ENCODE results near the gene SMAD3. TPM values are rescaled to one million over a fixed set of nuclear protein-coding genes. Genes with fewer than 3 reads are reported as not detected.

The SMAD3 gene
- polyA plus RNA-seq, 2 donors, result 24.8 to 51.5 TPM

- Histone ChIP-seq H3K27me3 (ENCODE audit: control insufficient read depth in 1 of 2, insufficient read depth in 2 of 2, low read length in 2 of 2) (no peaks in the 10 kb centered on the region), H3K9me3 (ENCODE audit: control insufficient read depth in 2 of 2, insufficient read depth in 1 of 2, low read depth in 1 of 2, low read length in 1 of 2) (no peaks in the 10 kb centered on the region), H3K36me3 (ENCODE audit: control insufficient read depth in 2 of 2, insufficient read depth in 2 of 2, low read length in 1 of 2) (no peaks in the 10 kb centered on the region), H3K4me3 (ENCODE audit: low read depth in 1 of 2, low read length in 2 of 2) (no peak overlapping the region), H3K27ac (ENCODE audit: low read depth in 2 of 2, low read length in 1 of 2) (peak overlapping the region; percentile 32 to 69), H3K4me1 (ENCODE audit: control insufficient read depth in 2 of 2, insufficient read depth in 2 of 2, low read length in 1 of 2) (peaks cover 9 to 30% of the 10 kb centered on the region in 2 donors)
- WGBS, 2 donors, result 40 to 41% methylated on average over 6 of the region's 6 CpGs
Measured at GRCh38 chr15:67077641-67078215, 12.3 kb downstream of the SMAD3 start.

GRCh38 chr15:67079361-67079760 lies 14.0 kb downstream of the SMAD3 start:
- H3K4me1 ChIP-seq (ENCODE audit: control insufficient read depth in 2 of 2, insufficient read depth in 2 of 2, low read length in 1 of 2), result peaks cover 9 to 32% of the 10 kb centered on the region in 2 donors

GRCh38 chr15:67080118-67080899 lies 14.9 kb downstream of the SMAD3 start:
- H3K9me3 ChIP-seq (ENCODE audit: control insufficient read depth in 2 of 2, insufficient read depth in 1 of 2, low read depth in 1 of 2, low read length in 1 of 2), result no peaks in the 10 kb centered on the region
- 42 to 44% methylated on average over 12 of the region's 12 CpGs for WGBS, 2 donors
- H3K27ac ChIP-seq (ENCODE audit: low read depth in 2 of 2, low read length in 1 of 2), result peak overlapping the region; percentile 22 to 56
- no peaks in the 10 kb centered on the region for H3K27me3 ChIP-seq (ENCODE audit: control insufficient read depth in 1 of 2, insufficient read depth in 2 of 2, low read length in 2 of 2)
- H3K4me3 ChIP-seq (ENCODE audit: low read depth in 1 of 2, low read length in 2 of 2), result no peak overlapping the region
- no peaks in the 10 kb centered on the region for H3K36me3 ChIP-seq (ENCODE audit: control insufficient read depth in 2 of 2, insufficient read depth in 2 of 2, low read length in 1 of 2)
- peaks cover 9 to 30% of the 10 kb centered on the region in 2 donors for H3K4me1 ChIP-seq (ENCODE audit: control insufficient read depth in 2 of 2, insufficient read depth in 2 of 2, low read length in 1 of 2)

More at GRCh38 chr15:67079361-67079760, 14.0 kb downstream of the SMAD3 start:
- Histone ChIP-seq H3K4me3 (ENCODE audit: low read depth in 1 of 2, low read length in 2 of 2) (no peak overlapping the region), H3K27me3 (ENCODE audit: control insufficient read depth in 1 of 2, insufficient read depth in 2 of 2, low read length in 2 of 2) (no peaks in the 10 kb centered on the region), H3K27ac (ENCODE audit: low read depth in 2 of 2, low read length in 1 of 2) (peak overlapping the region in 1 of 2 donors; percentile 8), H3K36me3 (ENCODE audit: control insufficient read depth in 2 of 2, insufficient read depth in 2 of 2, low read length in 1 of 2) (no peaks in the 10 kb centered on the region), H3K9me3 (ENCODE audit: control insufficient read depth in 2 of 2, insufficient read depth in 1 of 2, low read depth in 1 of 2, low read length in 1 of 2) (no peaks in the 10 kb centered on the region)
- 71 to 78% methylated on average over 3 of the region's 3 CpGs for WGBS, 2 donors

GRCh38 chr15:67080900-67081431 lies 15.6 kb downstream of the SMAD3 start:
- H3K27ac ChIP-seq (ENCODE audit: low read depth in 2 of 2, low read length in 1 of 2), result peak overlapping the region; percentile 22 to 53
- peaks cover 9 to 31% of the 10 kb centered on the region in 2 donors for H3K4me1 ChIP-seq (ENCODE audit: control insufficient read depth in 2 of 2, insufficient read depth in 2 of 2, low read length in 1 of 2)
- WGBS, 2 donors, result 30 to 39% methylated on average over 10 of the region's 10 CpGs
- no peaks in the 10 kb centered on the region for H3K9me3 ChIP-seq (ENCODE audit: control insufficient read depth in 2 of 2, insufficient read depth in 1 of 2, low read depth in 1 of 2, low read length in 1 of 2)
- no peak overlapping the region for H3K4me3 ChIP-seq (ENCODE audit: low read depth in 1 of 2, low read length in 2 of 2)
- no peaks in the 10 kb centered on the region for H3K36me3 ChIP-seq (ENCODE audit: control insufficient read depth in 2 of 2, insufficient read depth in 2 of 2, low read length in 1 of 2)
- H3K27me3 ChIP-seq (ENCODE audit: control insufficient read depth in 1 of 2, insufficient read depth in 2 of 2, low read length in 2 of 2), result no peaks in the 10 kb centered on the region

- Histone ChIP-seq H3K27me3 (ENCODE audit: control insufficient read depth in 1 of 2, insufficient read depth in 2 of 2, low read length in 2 of 2) (no peaks in the 10 kb centered on the region), H3K9me3 (ENCODE audit: control insufficient read depth in 2 of 2, insufficient read depth in 1 of 2, low read depth in 1 of 2, low read length in 1 of 2) (no peaks in the 10 kb centered on the region), H3K4me1 (ENCODE audit: control insufficient read depth in 2 of 2, insufficient read depth in 2 of 2, low read length in 1 of 2) (peaks cover 9 to 28% of the 10 kb centered on the region in 2 donors), H3K4me3 (ENCODE audit: low read depth in 1 of 2, low read length in 2 of 2) (no peak overlapping the region), H3K27ac (ENCODE audit: low read depth in 2 of 2, low read length in 1 of 2) (no peak overlapping the region), H3K36me3 (ENCODE audit: control insufficient read depth in 2 of 2, insufficient read depth in 2 of 2, low read length in 1 of 2) (no peaks in the 10 kb centered on the region)
- WGBS, 2 donors, result 54 to 58% methylated on average over 3 of the region's 3 CpGs
Measured at GRCh38 chr15:67082007-67082536, 16.7 kb downstream of the SMAD3 start.

- no peaks in the 10 kb centered on the region for H3K27me3 ChIP-seq (ENCODE audit: control insufficient read depth in 1 of 2, insufficient read depth in 2 of 2, low read length in 2 of 2)
- H3K9me3 ChIP-seq (ENCODE audit: control insufficient read depth in 2 of 2, insufficient read depth in 1 of 2, low read depth in 1 of 2, low read length in 1 of 2), result no peaks in the 10 kb centered on the region
- no peak overlapping the region for H3K27ac ChIP-seq (ENCODE audit: low read depth in 2 of 2, low read length in 1 of 2)
- WGBS, 2 donors, result 60 to 78% methylated on average over 12 of the region's 12 CpGs
- H3K4me1 ChIP-seq (ENCODE audit: control insufficient read depth in 2 of 2, insufficient read depth in 2 of 2, low read length in 1 of 2), result peaks cover 9 to 27% of the 10 kb centered on the region in 2 donors
- no peak overlapping the region for H3K4me3 ChIP-seq (ENCODE audit: low read depth in 1 of 2, low read length in 2 of 2)
- H3K36me3 ChIP-seq (ENCODE audit: control insufficient read depth in 2 of 2, insufficient read depth in 2 of 2, low read length in 1 of 2), result no peaks in the 10 kb centered on the region
Measured at GRCh38 chr15:67083135-67083762, 17.8 kb downstream of the SMAD3 start.

- WGBS, 2 donors, result 64 to 69% methylated on average over 7 of the region's 7 CpGs
- H3K4me1 ChIP-seq (ENCODE audit: control insufficient read depth in 2 of 2, insufficient read depth in 2 of 2, low read length in 1 of 2), result peaks cover 19 to 36% of the 10 kb centered on the region in 2 donors
Measured at GRCh38 chr15:67084561-67084960, 19.2 kb downstream of the SMAD3 start.

GRCh38 chr15:67085237-67085817 lies 19.9 kb downstream of the SMAD3 start:
- Histone ChIP-seq H3K27ac (ENCODE audit: low read depth in 2 of 2, low read length in 1 of 2) (peak overlapping the region; percentile 3 to 36), H3K36me3 (ENCODE audit: control insufficient read depth in 2 of 2, insufficient read depth in 2 of 2, low read length in 1 of 2) (no peaks in the 10 kb centered on the region)
- WGBS, 2 donors, result 78 to 81% methylated on average over 3 of the region's 3 CpGs

More at GRCh38 chr15:67084561-67084960, 19.2 kb downstream of the SMAD3 start:
- Histone ChIP-seq H3K27me3 (ENCODE audit: control insufficient read depth in 1 of 2, insufficient read depth in 2 of 2, low read length in 2 of 2) (no peaks in the 10 kb centered on the region), H3K27ac (ENCODE audit: low read depth in 2 of 2, low read length in 1 of 2) (peak overlapping the region in 1 of 2 donors; percentile 53), H3K4me3 (ENCODE audit: low read depth in 1 of 2, low read length in 2 of 2) (no peak overlapping the region), H3K9me3 (ENCODE audit: control insufficient read depth in 2 of 2, insufficient read depth in 1 of 2, low read depth in 1 of 2, low read length in 1 of 2) (no peaks in the 10 kb centered on the region), H3K36me3 (ENCODE audit: control insufficient read depth in 2 of 2, insufficient read depth in 2 of 2, low read length in 1 of 2) (no peaks in the 10 kb centered on the region)

More at GRCh38 chr15:67085237-67085817, 19.9 kb downstream of the SMAD3 start:
- Histone ChIP-seq H3K9me3 (ENCODE audit: control insufficient read depth in 2 of 2, insufficient read depth in 1 of 2, low read depth in 1 of 2, low read length in 1 of 2) (no peaks in the 10 kb centered on the region), H3K4me3 (ENCODE audit: low read depth in 1 of 2, low read length in 2 of 2) (no peak overlapping the region), H3K27me3 (ENCODE audit: control insufficient read depth in 1 of 2, insufficient read depth in 2 of 2, low read length in 2 of 2) (no peaks in the 10 kb centered on the region), H3K4me1 (ENCODE audit: control insufficient read depth in 2 of 2, insufficient read depth in 2 of 2, low read length in 1 of 2) (peaks cover 21 to 41% of the 10 kb centered on the region in 2 donors)
